HepG2 (cell line): Measurements from ENCODE around the gene NBEAL2. TPM values are rescaled to one million over a fixed set of nuclear protein-coding genes. Genes with fewer than 3 reads are reported as not detected.

ENCODE experiments used
- CBX1 ChIP-seq: IDR thresholded peaks from one replicate; pipeline ENCODE4 v1.6.1; 2016; ENCODE audit warnings: antibody characterized with exemption, low read depth
- ELF3 ChIP-seq: IDR thresholded peaks from 2 replicates; pipeline ENCODE4 v1.6.1; 2016; ENCODE audit warnings: missing genetic modification reagents, missing compliant biosample characterization
- FOSL1 ChIP-seq: sonication (generic); formaldehyde crosslinking; IDR thresholded peaks from 2 replicates; pipeline ENCODE4 v1.9.0; 2021; ENCODE audit warnings: missing genetic modification reagents, borderline replicate concordance
- HNF1B ChIP-seq: sonication (generic); formaldehyde crosslinking; IDR thresholded peaks from 2 replicates; pipeline ENCODE4 v1.5.1; 2020; ENCODE audit warnings: mild to moderate bottlenecking, moderate library complexity, missing genetic modification reagents
- KDM5A ChIP-seq: fragments of 200-600 bp; sonication (generic); IDR thresholded peaks from 2 replicates; pipeline ENCODE4 v1.7.0; 2018; ENCODE audit warnings: antibody characterized with exemption, mild to moderate bottlenecking, low read length, borderline replicate concordance
- MEIS2 ChIP-seq: sonication (generic); formaldehyde crosslinking; IDR thresholded peaks from 2 replicates; pipeline ENCODE4 v1.9.0; 2021; ENCODE audit warnings: mild to moderate bottlenecking, missing genetic modification reagents
- NBN ChIP-seq: fragments of 450-650 bp; conservative IDR thresholded peaks from 2 replicates; pipeline ENCODE4 v1.6.1; 2017
- NFYB ChIP-seq: sonication (generic); formaldehyde crosslinking; IDR thresholded peaks from 2 replicates; pipeline ENCODE4 v1.4.0; 2020; ENCODE audit warnings: missing genetic modification reagents
- PAWR ChIP-seq: sonication (generic); formaldehyde crosslinking; IDR thresholded peaks from 2 replicates; pipeline ENCODE4 v1.4.0; 2020; ENCODE audit warnings: missing genetic modification reagents, mild to moderate bottlenecking, borderline replicate concordance
- PHF21A ChIP-seq: sonication (generic); formaldehyde crosslinking; IDR thresholded peaks from 2 replicates; pipeline ENCODE4 v1.5.0; 2020; ENCODE audit warnings: mild to moderate bottlenecking, missing genetic modification reagents
- SMC3 ChIP-seq: IDR thresholded peaks from 2 replicates; pipeline ENCODE4 v1.6.1; 2011; ENCODE audit warnings: low read length, improper control_type of control experiment
- U2AF2 ChIP-seq: fragments of 200-400 bp; formaldehyde crosslinking; IDR thresholded peaks from 2 replicates; pipeline ENCODE4 v1.6.1; 2017; ENCODE audit warnings: low read depth, mild to moderate bottlenecking, low read length
- ZFY ChIP-seq: sonication (generic); formaldehyde crosslinking; IDR thresholded peaks from 2 replicates; pipeline ENCODE4 v1.4.0; 2020; ENCODE audit warnings: missing genetic modification reagents
- ZKSCAN1 ChIP-seq: fragments of 150-350 bp; IDR thresholded peaks from 2 replicates; pipeline ENCODE4 v1.6.1; 2014; ENCODE audit warnings: low read length
- ZNF101 ChIP-seq: sonication (generic); formaldehyde crosslinking; IDR thresholded peaks from 2 replicates; pipeline ENCODE4 v1.4.0; 2020; ENCODE audit warnings: mild to moderate bottlenecking, low read depth, missing genetic modification reagents, borderline replicate concordance
- ZNF207 ChIP-seq: fragments of 450-650 bp; IDR thresholded peaks from 2 replicates; pipeline ENCODE4 v1.6.1; 2016; ENCODE audit warnings: antibody characterized with exemption, borderline replicate concordance
- ZNF768 ChIP-seq: sonication (generic); formaldehyde crosslinking; IDR thresholded peaks from 2 replicates; pipeline ENCODE4 v1.4.0; 2020; ENCODE audit warnings: missing genetic modification reagents
- ZNF841 ChIP-seq: sonication (generic); formaldehyde crosslinking; IDR thresholded peaks from 2 replicates; pipeline ENCODE4 v1.8.1; 2023; ENCODE audit warnings: missing genetic modification reagents, borderline replicate concordance
- polyA plus RNA-seq, 8 experiments: library from polyadenylated mRNA; depleted of rRNA in 3 of 8; stranded (reverse) in 7 of 8; unstranded in 1 of 8; fragments of >200 nt; fragmentation: Illumina TruSeq in 4 of 8; extraction: Trizol in 4 of 8; gene quantifications; 2 replicates each; pipeline versions ENCODE4 v1.2.1 to v1.2.3, GENCODE V29; 2011 to 2016; ENCODE audit warnings: low read depth in 4 of 8, missing spikeins in 1 of 8, mixed read lengths in 1 of 8; ENCODE audit not compliant: insufficient read depth in 1 of 8
- total RNA-seq, 5 experiments: library from RNA; depleted of rRNA; stranded (reverse); fragments of >200 nt; fragmentation: Illumina TruSeq; extraction: Trizol; gene quantifications; 2 replicates each; pipeline ENCODE4 v1.2.3, GENCODE V29; 2016; ENCODE audit warnings: low read depth in 1 of 5
- TF ChIP-seq, protein P1 (sequence below): sonication (generic); formaldehyde crosslinking; IDR thresholded peaks from 2 replicates; pipeline ENCODE4 v1.4.0; 2020; ENCODE audit warnings: missing genetic modification reagents, borderline replicate concordance
- TF ChIP-seq, protein P2 (sequence below): sonication (generic); formaldehyde crosslinking; IDR thresholded peaks from 2 replicates; pipeline ENCODE4 v1.8.0; 2022; ENCODE audit warnings: mild to moderate bottlenecking, missing genetic modification reagents, moderate library complexity
- TF ChIP-seq, protein P3 (sequence below): sonication (generic); formaldehyde crosslinking; IDR thresholded peaks from 2 replicates; pipeline ENCODE4 v1.4.0; 2020; ENCODE audit warnings: missing genetic modification reagents
- TF ChIP-seq, protein P4 (sequence below): sonication (generic); formaldehyde crosslinking; IDR thresholded peaks from 2 replicates; pipeline ENCODE4 v1.5.0; 2020; ENCODE audit warnings: missing genetic modification reagents

NBEAL2 gene
- total and polyA plus RNA-seq, 2 of the 13 experiments (the other 11 are each of a cell fraction or from before 2014, with no cell fraction given) = 9.7 to 12.4 TPM

DNA sequence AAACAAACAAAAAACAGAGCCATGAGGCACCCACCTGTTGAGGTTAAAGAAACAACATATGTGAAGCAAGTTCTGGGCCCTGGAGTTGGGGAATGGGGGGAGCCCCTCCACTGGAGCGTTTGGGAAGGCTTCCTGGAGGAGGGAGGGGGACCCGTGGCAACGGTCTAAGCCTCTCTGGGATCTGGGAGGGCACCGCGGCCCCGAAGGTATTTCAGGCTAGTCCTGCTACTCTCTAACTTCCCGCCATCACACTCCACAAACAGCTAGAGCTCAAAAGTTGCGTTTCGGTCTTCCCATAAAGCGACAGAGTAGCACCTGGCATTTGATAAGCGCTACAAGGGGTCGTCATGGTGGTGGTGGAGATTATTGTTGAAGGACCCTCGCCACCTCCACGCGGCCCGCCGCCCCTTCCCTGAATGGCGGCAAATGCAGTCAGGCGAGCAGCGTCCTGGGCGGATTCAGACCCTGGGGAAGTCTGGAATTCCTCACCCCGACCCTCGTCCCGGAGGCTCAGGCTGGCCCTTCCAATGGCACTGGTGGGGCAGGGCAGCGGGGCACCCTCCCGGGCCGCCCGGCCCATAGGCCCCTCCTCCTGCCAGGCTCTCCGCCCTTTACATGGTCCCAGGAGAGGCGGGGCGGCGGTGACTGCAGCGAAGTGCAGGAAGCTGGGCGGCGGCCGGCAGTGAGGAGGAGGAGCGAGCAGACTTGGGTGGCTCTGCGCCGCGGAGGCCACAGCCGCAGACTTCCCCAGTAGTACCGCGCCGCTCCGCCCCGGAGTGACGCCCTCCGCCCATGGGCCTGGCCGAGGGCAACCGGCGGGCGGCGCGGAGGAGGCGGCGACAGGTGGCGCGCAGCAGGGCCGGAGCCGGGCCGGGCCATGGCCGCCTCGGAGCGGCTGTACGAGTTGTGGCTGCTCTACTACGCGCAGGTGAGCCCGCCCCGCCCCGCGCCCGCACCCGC is at the start of gene NBEAL2 (continued):
- TF ChIP-seq, protein P1, sequence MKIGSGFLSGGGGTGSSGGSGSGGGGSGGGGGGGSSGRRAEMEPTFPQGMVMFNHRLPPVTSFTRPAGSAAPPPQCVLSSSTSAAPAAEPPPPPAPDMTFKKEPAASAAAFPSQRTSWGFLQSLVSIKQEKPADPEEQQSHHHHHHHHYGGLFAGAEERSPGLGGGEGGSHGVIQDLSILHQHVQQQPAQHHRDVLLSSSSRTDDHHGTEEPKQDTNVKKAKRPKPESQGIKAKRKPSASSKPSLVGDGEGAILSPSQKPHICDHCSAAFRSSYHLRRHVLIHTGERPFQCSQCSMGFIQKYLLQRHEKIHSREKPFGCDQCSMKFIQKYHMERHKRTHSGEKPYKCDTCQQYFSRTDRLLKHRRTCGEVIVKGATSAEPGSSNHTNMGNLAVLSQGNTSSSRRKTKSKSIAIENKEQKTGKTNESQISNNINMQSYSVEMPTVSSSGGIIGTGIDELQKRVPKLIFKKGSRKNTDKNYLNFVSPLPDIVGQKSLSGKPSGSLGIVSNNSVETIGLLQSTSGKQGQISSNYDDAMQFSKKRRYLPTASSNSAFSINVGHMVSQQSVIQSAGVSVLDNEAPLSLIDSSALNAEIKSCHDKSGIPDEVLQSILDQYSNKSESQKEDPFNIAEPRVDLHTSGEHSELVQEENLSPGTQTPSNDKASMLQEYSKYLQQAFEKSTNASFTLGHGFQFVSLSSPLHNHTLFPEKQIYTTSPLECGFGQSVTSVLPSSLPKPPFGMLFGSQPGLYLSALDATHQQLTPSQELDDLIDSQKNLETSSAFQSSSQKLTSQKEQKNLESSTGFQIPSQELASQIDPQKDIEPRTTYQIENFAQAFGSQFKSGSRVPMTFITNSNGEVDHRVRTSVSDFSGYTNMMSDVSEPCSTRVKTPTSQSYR (CRISPR knock-in tag) = no peak
- TF ChIP-seq ZFY (peak; percentile 76), ZNF207 (no peak), HNF1B (CRISPR knock-in tag) (peak; percentile 84), NBN (no peak), FOSL1 (CRISPR knock-in tag) (no peak), ZKSCAN1 (no peak), PHF21A (CRISPR knock-in tag) (peak; percentile 47; the same call in 1 of the 2 replicates), KDM5A (no peak), ELF3 (CRISPR knock-in tag) (peak; percentile 79), MEIS2 (CRISPR knock-in tag) (0 out of 2 replicates have a peak, but pooled peaks have one; percentile 35), ZNF101 (CRISPR knock-in tag) (no peak), SMC3 (no peak), NFYB (no peak), CBX1 (no peak), U2AF2 (no peak), ZNF841 (CRISPR knock-in tag) (no peak), ZNF768 (CRISPR knock-in tag) (no peak), PAWR (CRISPR knock-in tag) (no peak)
- TF ChIP-seq, protein P2, sequence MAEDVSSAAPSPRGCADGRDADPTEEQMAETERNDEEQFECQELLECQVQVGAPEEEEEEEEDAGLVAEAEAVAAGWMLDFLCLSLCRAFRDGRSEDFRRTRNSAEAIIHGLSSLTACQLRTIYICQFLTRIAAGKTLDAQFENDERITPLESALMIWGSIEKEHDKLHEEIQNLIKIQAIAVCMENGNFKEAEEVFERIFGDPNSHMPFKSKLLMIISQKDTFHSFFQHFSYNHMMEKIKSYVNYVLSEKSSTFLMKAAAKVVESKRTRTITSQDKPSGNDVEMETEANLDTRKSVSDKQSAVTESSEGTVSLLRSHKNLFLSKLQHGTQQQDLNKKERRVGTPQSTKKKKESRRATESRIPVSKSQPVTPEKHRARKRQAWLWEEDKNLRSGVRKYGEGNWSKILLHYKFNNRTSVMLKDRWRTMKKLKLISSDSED (CRISPR knock-in tag) = no peak
- TF ChIP-seq, protein P3, sequence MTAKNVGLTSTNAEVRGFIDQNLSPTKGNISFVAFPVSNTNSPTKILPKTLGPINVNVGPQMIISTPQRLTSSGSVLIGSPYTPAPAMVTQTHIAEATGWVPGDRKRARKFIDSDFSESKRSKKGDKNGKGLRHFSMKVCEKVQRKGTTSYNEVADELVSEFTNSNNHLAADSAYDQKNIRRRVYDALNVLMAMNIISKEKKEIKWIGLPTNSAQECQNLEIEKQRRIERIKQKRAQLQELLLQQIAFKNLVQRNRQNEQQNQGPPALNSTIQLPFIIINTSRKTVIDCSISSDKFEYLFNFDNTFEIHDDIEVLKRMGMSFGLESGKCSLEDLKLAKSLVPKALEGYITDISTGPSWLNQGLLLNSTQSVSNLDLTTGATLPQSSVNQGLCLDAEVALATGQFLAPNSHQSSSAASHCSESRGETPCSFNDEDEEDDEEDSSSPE (CRISPR knock-in tag) = peak; percentile 70; the same call in 1 of the 2 replicates
- TF ChIP-seq, protein P4, sequence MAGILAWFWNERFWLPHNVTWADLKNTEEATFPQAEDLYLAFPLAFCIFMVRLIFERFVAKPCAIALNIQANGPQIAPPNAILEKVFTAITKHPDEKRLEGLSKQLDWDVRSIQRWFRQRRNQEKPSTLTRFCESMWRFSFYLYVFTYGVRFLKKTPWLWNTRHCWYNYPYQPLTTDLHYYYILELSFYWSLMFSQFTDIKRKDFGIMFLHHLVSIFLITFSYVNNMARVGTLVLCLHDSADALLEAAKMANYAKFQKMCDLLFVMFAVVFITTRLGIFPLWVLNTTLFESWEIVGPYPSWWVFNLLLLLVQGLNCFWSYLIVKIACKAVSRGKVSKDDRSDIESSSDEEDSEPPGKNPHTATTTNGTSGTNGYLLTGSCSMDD (CRISPR knock-in tag) = no peak
